ENCODE results near the gene ST3GAL4.

ST3GAL4 gene

DNA sequence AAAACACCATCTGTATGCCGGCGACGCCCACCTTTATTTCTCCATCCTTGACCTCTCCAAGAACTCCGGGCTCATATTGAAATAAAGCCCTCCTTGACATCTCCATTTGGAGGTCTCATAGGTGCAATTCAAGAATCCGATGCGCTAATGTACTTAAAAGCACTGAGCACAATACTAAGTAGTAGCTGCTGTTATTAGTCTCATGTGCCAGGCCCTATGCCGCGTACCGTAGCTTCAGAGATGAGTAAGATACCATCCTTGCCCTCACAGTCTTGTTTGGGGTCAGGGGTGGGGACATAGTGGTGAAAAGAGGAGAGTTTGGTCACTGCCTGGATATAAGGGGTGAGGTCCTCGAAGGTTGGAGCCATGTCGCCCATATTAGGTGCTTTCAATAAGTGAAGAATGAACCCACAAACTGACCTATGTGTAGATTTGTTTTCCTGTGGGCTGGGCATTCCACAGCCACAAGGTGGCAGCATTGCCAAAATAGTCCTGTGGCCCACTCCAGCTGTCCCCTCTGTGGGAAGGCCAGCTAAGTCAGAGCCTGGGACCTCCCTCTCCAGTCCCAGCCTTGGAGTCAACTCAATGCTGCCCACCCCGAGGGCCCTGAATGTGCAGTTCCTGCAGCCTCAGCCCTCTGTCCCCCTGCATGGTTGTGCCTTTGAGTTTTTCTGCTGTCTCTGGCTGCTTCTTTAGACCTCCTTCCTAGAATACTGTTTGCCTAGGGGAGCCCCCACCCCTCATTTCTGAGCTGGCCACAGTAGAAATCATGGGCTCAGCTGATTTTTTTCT is 45.1 kb upstream of the ST3GAL4 start:
- Histone ChIP-seq H3K4me1 (ENCODE audit: control insufficient read depth, insufficient read depth, low read length) (no peaks in the 10 kb centered on the region), H3K4me3 (ENCODE audit: low read depth, low read length) (no peak overlapping the region), H3K27ac (ENCODE audit: extremely low read depth, low read depth, low read length) (no peak overlapping the region), H3K36me3 (ENCODE audit: control insufficient read depth in 2 of 2, insufficient read depth in 1 of 2, low read length in 2 of 2) (peaks cover 0 to 3% of the 10 kb centered on the region in 2 experiments; a peak in 1 of 3 replicates), H3K9me3 (ENCODE audit: control insufficient read depth, insufficient read depth, low read depth, low read length) (no peaks in the 10 kb centered on the region)
- CTCF ChIA-PET = interaction anchor here (0.5 to 6.9 kb wide), 38 partner anchors 9 to 836 kb away, joined by 3 to 69 read pairs (median 4); no protein-coding TSS in a partner anchor
- TF ChIP-seq, protein P1, sequence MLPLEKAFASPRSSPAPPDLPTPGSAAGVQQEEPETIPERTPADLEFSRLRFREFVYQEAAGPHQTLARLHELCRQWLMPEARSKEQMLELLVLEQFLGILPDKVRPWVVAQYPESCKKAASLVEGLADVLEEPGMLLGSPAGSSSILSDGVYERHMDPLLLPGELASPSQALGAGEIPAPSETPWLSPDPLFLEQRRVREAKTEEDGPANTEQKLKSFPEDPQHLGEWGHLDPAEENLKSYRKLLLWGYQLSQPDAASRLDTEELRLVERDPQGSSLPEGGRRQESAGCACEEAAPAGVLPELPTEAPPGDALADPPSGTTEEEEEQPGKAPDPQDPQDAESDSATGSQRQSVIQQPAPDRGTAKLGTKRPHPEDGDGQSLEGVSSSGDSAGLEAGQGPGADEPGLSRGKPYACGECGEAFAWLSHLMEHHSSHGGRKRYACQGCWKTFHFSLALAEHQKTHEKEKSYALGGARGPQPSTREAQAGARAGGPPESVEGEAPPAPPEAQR (tag by site-specific recombination; IDR thresholded peaks at IDR 0.05) = no peak
- TF ChIP-seq, protein P2, sequence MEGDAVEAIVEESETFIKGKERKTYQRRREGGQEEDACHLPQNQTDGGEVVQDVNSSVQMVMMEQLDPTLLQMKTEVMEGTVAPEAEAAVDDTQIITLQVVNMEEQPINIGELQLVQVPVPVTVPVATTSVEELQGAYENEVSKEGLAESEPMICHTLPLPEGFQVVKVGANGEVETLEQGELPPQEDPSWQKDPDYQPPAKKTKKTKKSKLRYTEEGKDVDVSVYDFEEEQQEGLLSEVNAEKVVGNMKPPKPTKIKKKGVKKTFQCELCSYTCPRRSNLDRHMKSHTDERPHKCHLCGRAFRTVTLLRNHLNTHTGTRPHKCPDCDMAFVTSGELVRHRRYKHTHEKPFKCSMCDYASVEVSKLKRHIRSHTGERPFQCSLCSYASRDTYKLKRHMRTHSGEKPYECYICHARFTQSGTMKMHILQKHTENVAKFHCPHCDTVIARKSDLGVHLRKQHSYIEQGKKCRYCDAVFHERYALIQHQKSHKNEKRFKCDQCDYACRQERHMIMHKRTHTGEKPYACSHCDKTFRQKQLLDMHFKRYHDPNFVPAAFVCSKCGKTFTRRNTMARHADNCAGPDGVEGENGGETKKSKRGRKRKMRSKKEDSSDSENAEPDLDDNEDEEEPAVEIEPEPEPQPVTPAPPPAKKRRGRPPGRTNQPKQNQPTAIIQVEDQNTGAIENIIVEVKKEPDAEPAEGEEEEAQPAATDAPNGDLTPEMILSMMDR (tag by site-specific recombination; IDR thresholded peaks at IDR 0.05) = peak; percentile 49; the same call in 1 of the 2 replicates
- TF ChIP-seq ZNF654 (tag by site-specific recombination; IDR thresholded peaks at IDR 0.05; ENCODE audit: low read depth) (peak; percentile 83), ZNF768 (tag by site-specific recombination; IDR thresholded peaks at IDR 0.05) (no peak)
- POLR2A ChIA-PET = no interaction called here

DNA sequence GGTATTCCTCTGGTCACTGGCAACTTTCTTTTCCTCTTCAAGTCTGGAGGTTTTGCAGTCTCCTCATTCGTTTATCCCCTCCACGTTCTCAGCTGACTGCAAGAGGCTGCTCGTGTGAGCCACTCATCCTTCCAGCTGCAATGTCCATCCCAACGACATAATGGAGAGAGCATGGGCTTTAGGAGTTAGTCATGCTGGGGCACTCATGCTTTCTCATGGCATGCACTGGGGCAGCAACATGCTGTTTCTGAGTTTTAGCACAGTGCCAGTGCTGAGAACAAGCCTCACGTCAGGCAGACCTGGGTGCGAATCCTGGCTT is 44.5 kb upstream of the ST3GAL4 start:
- peaks cover 0 to 3% of the 10 kb centered on the region in 2 experiments; a peak in 1 of 3 replicates for H3K36me3 ChIP-seq (ENCODE audit: control insufficient read depth in 2 of 2, insufficient read depth in 1 of 2, low read length in 2 of 2)
- ChIA-PET CTCF (interaction anchor here (0.5 to 6.9 kb wide), 37 partner anchors 8 to 1837 kb away, joined by 3 to 69 read pairs (median 4); no protein-coding TSS in a partner anchor), POLR2A (no interaction called here)
- H3K4me1 ChIP-seq (ENCODE audit: control insufficient read depth, insufficient read depth, low read length) = no peaks in the 10 kb centered on the region
- H3K4me3 ChIP-seq (ENCODE audit: low read depth, low read length) = no peak overlapping the region
- no peaks in the 10 kb centered on the region for H3K9me3 ChIP-seq (ENCODE audit: control insufficient read depth, insufficient read depth, low read depth, low read length)
- TF ChIP-seq OVOL3 (tag by site-specific recombination; IDR thresholded peaks at IDR 0.05) = no peak
- TF ChIP-seq, protein P3, sequence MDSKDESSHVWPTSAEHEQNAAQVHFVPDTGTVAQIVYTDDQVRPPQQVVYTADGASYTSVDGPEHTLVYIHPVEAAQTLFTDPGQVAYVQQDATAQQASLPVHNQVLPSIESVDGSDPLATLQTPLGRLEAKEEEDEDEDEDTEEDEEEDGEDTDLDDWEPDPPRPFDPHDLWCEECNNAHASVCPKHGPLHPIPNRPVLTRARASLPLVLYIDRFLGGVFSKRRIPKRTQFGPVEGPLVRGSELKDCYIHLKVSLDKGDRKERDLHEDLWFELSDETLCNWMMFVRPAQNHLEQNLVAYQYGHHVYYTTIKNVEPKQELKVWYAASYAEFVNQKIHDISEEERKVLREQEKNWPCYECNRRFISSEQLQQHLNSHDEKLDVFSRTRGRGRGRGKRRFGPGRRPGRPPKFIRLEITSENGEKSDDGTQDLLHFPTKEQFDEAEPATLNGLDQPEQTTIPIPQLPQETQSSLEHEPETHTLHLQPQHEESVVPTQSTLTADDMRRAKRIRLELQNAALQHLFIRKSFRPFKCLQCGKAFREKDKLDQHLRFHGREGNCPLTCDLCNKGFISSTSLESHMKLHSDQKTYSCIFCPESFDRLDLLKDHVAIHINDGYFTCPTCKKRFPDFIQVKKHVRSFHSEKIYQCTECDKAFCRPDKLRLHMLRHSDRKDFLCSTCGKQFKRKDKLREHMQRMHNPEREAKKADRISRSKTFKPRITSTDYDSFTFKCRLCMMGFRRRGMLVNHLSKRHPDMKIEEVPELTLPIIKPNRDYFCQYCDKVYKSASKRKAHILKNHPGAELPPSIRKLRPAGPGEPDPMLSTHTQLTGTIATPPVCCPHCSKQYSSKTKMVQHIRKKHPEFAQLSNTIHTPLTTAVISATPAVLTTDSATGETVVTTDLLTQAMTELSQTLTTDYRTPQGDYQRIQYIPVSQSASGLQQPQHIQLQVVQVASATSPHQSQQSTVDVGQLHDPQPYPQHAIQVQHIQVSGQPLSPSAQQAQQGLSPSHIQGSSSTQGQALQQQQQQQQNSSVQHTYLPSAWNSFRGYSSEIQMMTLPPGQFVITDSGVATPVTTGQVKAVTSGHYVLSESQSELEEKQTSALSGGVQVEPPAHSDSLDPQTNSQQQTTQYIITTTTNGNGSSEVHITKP (tag by site-specific recombination; IDR thresholded peaks at IDR 0.05) = no peak
- no peak for TF ChIP-seq ZNF830 (tag by site-specific recombination; IDR thresholded peaks at IDR 0.05; ENCODE audit: low read depth)
- no peak for TF ChIP-seq ZNF416 (tag by site-specific recombination; IDR thresholded peaks at IDR 0.05)
- no peak for TF ChIP-seq GLI4 (tag by site-specific recombination; IDR thresholded peaks at IDR 0.05)
- no peak overlapping the region for H3K27ac ChIP-seq (ENCODE audit: extremely low read depth, low read depth, low read length)

DNA sequence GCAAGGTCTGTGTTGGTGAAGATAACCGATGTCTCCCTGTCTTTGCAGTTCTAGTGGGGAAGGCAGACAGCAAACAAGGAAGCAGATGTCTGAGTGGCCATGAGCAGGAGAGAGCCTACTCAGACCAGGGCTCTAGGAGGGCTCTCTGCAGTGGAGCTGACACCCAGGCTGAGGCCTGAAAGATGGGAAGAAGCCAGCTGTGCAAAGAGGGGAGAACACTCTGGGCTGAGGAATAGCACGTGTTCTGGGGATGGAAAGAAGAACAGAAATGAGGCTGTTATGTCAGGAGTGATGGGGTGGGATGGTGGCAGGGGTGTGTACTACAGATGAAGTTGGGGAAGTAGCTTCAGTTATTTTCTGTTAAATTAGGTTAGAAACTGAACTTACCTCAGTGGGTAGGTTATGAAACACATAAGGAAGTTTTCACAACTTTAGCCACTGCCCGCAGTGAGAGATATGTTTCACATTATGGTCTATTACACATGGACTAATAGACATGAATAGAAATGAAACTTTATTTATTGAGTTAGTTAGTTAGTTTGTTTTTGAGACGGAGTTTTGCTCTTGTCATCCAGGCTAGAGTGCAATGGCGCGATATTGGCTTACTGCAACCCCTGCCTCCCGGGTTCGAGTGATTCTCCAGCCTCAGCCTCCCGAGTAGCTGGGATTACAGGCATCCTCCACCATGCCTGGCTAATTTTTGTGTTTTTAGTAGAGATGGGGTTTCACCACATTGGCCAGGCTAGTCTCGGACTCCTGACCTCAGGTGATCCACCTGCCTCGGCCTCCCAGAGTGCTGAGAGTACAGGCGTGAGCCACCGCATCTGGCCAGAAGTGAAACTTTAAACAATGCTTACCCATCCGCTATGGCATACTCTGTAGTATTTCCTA is 43.8 kb upstream of the ST3GAL4 start:
- CTCF ChIA-PET = interaction anchor here (0.6 to 6.9 kb wide), 24 partner anchors 7 to 1838 kb away, joined by 3 to 69 read pairs (median 4); no protein-coding TSS in a partner anchor
- Histone ChIP-seq H3K9me3 (ENCODE audit: control insufficient read depth, insufficient read depth, low read depth, low read length) (no peaks in the 10 kb centered on the region), H3K36me3 (ENCODE audit: control insufficient read depth in 2 of 2, insufficient read depth in 1 of 2, low read length in 2 of 2) (peaks cover 0 to 3% of the 10 kb centered on the region in 2 experiments; a peak in 1 of 3 replicates), H3K4me1 (ENCODE audit: control insufficient read depth, insufficient read depth, low read length) (no peaks in the 10 kb centered on the region), H3K27ac (ENCODE audit: extremely low read depth, low read depth, low read length) (no peak overlapping the region), H3K4me3 (ENCODE audit: low read depth, low read length) (no peak overlapping the region)
- POLR2A ChIA-PET = no interaction called here
- TF ChIP-seq ZNF24 (tag by site-specific recombination; IDR thresholded peaks at IDR 0.05) (no peak), ZNF707 (tag by site-specific recombination; IDR thresholded peaks at IDR 0.05) (no peak), ZNF292 (tag by site-specific recombination; IDR thresholded peaks at IDR 0.05; ENCODE audit: borderline replicate concordance, low read depth) (no peak), ZNF23 (tag by site-specific recombination; IDR thresholded peaks at IDR 0.05; ENCODE audit: borderline replicate concordance) (no peak), ZNF473 (tag by site-specific recombination; IDR thresholded peaks at IDR 0.05) (no peak), OVOL3 (tag by site-specific recombination; IDR thresholded peaks at IDR 0.05) (no peak), ZNF184 (tag by site-specific recombination; IDR thresholded peaks at IDR 0.05) (no peak), ZNF600 (tag by site-specific recombination; IDR thresholded peaks at IDR 0.05) (no peak), ZBTB48 (tag by site-specific recombination; IDR thresholded peaks at IDR 0.05) (no peak)
- TF ChIP-seq, protein P2 (tag by site-specific recombination; IDR thresholded peaks at IDR 0.05) = no peak
